ENCODE measurements around the gene VEPH1.

DNA sequence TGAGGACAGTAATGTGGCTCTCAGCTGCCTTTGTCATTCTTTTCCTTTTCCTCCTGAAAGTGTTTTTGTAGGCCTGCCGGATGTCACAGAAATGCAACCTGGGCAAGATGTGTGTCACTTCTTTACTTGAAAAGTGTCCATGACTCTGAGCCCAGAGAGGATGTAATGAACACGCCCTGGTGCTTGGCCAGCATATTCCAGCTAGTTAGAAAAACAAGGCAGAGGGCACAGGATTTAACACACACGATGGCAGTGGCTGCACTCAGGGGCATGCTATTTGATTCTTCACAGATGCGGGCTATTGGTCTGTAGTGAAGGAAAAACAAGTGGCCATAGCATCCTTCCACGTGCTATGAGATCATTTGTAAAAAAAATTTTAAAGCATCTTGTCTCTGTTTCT, 96.8 kb downstream of the VEPH1 start:
- TF ChIP-seq, protein P1, sequence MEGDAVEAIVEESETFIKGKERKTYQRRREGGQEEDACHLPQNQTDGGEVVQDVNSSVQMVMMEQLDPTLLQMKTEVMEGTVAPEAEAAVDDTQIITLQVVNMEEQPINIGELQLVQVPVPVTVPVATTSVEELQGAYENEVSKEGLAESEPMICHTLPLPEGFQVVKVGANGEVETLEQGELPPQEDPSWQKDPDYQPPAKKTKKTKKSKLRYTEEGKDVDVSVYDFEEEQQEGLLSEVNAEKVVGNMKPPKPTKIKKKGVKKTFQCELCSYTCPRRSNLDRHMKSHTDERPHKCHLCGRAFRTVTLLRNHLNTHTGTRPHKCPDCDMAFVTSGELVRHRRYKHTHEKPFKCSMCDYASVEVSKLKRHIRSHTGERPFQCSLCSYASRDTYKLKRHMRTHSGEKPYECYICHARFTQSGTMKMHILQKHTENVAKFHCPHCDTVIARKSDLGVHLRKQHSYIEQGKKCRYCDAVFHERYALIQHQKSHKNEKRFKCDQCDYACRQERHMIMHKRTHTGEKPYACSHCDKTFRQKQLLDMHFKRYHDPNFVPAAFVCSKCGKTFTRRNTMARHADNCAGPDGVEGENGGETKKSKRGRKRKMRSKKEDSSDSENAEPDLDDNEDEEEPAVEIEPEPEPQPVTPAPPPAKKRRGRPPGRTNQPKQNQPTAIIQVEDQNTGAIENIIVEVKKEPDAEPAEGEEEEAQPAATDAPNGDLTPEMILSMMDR (IDR thresholded peaks at IDR 0.05), result no peak
- TF ChIP-seq POLR2A (IDR thresholded peaks at IDR 0.05), result no peak

Data from body of pancreas (tissue), 4 donors.